GM18519 (cell line): ENCODE data around the gene NAV2.

Source experiments
- ATAC-seq: cut with Tn5 transposase; IDR thresholded peaks from one replicate; pipeline ENCODE4 v1.9.1; 2021; ENCODE audit warnings: mild to moderate bottlenecking, moderate library complexity; ENCODE audit not compliant: unreplicated experiment, low FRiP score

NAV2 gene

DNA sequence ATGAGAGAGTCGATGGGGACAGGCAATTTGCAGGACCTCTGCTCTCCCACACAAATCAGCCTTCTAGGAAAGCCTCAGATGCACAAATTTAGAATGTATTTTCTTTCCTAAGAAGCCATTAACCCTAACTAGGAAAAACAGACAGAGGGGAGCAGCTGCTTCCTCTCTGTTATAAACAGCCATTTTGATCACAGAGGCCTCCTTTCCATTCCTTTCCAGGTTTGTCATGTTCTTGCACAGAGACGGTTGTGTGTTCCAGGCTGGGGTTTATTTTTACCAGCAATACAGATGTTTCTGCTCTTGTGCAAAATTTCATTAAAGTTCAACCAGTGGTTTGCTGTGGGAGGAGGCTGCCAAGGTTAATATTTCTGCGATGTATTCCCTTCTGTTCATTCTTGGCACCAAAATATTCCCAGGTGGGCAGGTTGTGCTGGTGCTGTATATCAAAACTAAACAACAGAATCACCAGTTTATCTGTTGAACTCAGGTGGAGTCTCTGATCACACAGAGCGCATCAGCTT, 90.2 kb downstream of the NAV2 start:
- no peak for ATAC-seq

DNA sequence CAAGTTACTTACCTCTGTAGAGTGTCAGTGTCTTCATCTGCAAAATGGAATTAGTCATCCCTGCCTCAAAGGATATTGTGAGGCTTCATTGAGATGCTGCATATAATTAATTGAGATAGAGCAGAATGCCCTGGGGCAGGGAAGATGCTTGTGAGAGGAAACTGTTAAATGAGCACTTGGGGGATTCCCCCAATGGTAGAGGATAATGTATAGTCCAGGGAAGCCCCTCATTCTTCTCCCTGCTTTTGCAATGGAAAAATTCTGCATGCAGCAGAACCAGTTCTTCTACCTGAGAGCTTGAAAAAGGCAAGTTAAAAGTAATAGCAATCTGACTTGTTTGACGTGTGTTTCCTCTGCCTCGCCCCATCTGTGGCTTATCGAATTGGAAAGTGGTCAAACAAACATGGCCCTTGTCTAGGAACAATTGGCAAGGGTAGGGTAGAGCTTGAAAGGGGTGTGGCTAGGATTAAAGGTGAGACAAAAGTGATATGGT, 90.9 kb downstream of the NAV2 start:
- ATAC-seq, result no peak

DNA sequence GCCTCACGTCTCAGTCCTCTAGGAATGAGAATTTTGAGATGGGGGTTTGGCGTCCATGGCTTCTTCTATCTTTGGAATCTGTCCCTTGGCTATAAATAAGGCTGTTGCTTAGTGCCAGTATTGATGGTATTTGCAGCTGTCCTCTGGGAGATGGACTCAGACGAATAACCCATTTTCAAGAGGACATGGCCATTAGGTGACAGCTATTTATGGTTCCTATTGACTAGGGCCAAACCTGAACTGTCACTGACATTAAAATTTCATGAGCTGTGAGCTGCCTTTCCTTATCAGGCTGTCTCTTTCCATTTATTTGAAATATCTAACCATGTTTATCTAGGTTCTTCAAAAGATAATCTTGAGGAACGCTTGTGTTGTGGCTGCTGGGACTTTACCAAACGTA, 92.7 kb downstream of the NAV2 start:
- ATAC-seq, result no peak

DNA sequence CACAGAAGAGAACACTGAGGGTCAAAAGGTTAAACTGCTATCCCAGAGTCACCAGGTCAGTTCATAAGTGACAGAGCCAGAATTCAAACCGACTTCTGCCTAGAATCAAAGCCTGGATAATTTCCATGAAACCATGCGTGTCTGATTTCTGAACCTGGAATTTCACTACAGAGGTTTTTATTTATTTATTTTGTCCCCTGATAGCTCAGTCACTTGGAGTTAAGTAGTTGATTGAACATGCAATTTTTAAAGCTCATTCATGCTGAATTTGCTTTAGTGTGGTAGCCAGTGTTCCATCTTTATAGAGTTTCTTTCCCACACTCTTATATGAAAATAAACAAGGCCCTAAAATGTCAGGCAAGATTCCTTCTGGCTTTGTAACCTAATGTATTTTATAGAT, 93.2 kb downstream of the NAV2 start:
- no peak for ATAC-seq

DNA sequence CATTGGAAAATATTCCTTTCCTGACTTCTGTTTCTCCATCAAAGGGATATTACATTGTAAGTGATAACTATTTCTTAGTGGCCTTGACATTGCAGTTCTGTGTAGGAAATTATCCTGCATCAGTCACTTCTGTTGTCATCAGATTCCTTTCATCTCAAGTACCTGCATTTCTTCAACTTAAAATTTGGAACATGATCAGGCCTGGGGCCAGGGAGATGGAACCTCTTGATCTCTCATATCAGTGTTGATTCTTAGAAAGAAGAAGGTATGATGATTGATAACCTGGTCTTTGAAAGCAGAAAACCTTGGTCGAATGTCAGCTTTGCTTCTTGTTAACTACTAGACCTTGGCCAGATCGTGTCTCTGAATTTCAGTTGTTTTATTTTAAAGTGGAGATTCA, 93.6 kb downstream of the NAV2 start:
- ATAC-seq, result no peak

DNA sequence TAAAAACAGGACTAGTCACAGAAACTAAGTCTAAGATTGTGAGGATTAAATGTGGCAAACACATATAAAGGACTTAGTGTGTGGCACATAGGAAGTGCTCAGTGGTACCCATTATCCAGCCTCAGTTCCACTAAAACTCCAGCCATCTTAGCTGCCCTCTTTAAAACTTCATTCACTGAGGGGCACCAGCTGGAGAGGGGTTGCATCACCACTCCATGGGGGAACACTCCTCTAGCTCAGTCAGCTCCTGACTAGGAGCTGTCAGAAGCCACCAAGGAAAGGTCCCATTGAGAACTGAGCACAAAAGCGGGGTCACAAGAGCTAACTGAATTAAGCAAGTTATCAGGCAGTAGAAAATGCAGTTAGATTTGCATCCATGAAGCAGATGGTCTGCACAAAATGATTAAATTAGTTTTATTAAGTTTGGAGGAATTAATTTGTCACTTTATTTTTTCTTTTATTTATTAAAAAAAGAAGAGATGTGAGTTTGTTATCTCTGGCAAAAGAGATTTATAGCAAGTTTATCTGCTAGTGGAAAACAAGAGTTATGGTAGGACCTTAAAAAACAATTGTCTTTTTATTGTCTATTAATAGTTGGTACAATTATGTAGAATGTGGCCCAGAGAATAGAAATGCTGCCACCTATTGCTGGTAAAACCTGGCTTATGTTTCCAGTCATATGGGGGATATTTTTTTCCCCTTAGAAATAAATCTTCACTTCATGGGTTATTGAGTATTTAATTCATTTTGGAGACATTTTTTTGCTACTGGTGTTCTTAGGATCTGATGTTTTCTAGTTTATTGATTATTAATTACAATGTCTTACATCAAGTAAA, 95.7 kb downstream of the NAV2 start:
- ATAC-seq, result no peak

DNA sequence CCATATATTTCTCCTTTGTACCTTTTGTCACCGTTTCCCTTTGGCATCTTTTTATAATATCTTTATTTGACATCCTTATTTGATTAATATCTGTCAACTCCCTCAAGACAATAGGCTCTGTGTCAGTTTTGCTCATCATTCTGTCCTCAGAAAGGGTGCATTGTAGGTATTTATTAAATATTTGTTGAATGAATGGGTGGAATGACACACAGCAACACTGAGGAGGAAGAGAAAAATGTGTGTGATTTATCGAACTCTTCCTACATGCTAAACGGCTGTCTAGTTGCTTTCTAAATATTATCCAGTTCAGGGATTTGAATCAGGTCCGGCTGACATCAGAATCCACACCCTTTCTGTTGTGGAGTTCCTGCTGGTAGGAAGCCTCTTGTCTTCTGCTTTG, 98.2 kb downstream of the NAV2 start:
- no peak for ATAC-seq

DNA sequence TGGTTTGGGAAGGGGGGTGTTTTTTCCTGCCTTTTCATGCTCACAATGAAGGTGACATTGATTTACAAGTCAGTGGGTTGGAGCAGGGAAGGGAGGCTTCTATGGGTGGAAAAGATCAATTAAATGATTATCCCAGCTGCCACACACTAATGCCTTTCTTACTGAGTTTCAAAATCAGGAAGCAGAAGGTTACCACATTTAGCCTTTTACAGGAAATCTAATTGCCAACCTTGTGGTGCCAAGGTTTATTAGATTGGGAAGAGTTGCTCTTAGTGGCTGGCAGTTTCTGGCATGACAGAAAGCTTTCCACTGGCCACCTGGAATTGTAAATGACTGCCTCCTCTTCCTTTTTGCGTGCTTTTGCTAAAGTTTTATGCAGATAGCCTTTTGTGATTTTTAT, 98.7 kb downstream of the NAV2 start:
- no peak for ATAC-seq

DNA sequence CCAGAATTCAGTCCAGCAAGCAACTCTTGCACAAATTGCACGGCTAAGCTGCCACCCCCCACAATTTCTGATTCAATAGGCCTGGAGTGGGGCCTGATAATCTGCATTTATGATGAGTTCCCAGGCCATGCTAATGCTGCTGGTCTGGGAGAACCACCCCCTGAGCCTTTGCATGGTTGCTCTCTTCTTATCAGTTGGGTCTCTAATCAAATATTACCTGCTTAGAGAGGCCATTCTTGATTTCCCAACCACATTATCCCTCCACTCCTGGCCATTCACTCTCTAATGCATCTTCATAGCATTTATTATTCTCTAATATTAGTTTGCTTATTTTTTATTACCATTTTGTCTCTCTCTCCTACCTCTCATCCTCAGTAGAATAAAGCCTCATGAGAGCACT, 99.5 kb downstream of the NAV2 start:
- no peak for ATAC-seq

DNA sequence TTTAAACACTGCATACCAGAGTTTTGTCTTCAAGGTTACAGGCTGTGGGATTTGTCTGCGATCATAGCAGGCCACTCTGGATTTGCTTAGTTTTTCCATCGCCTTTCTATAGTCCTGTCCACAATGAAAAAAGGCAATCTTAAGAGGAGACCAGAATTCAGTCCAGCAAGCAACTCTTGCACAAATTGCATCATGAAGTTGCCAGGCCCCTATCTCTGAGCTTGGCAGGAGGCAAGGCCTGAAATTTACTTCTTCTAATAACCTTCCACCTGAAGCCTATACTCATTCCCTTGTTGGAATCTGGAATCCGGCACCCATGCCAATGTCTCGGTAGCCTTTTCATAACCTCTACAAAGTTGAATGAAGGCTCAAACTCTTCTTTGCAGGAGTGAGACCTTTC, 100.1 kb downstream of the NAV2 start:
- ATAC-seq, result no peak

DNA sequence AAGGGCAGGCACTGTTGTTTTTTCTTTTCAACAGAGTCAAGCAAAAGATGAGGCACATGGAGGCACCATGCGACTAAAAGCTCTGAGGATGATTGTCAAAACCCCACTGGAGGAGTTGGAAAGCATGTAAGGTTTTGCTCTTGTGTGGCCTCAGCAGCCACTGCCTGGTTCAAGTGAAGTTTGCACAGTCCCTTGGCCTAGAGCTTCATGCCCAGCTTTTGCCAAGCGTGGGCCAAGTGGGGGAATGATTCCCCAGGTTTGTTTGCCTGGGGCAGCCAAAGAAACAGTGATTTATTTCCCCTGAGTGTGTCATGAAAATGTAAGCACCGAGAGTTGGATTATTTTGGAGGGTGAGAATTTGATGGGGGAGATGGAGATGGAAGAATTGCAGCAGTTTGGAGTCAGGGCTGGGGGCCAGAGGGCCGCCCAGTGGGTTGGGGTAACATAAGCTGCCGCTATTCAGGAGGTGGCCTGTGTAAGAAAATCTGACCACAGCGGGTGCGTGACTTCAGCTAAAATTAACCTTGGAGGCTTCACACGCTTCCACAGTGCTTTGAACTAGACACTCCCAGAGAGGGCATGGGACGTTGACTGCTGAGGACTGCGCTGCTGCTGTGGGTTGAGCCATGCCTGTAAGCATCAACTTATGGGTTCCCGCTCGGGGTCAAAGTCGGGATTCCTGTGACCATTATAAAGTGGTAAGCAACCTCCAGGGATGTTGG, 100.7 kb downstream of the NAV2 start:
- ATAC-seq, result no peak

DNA sequence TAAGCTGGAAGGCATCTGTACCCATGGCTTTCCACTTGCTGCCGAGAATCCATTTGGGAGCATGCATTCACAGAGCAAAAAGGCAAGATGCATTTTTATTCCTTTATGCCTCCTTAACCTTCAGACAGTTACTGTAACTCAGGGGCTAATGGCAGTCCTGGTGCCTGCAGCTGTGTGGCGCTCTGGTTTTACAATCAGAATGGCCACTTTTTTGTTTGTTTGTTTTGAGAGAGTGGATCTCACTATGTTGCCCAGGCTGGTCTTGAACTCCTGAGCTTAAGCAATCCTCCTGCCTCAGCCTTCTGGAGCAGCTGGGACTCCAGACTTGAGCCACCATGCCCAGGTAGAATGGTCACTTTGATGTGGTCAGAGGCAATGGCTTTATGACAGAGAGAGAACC, 101.8 kb downstream of the NAV2 start:
- ATAC-seq, result no peak

DNA sequence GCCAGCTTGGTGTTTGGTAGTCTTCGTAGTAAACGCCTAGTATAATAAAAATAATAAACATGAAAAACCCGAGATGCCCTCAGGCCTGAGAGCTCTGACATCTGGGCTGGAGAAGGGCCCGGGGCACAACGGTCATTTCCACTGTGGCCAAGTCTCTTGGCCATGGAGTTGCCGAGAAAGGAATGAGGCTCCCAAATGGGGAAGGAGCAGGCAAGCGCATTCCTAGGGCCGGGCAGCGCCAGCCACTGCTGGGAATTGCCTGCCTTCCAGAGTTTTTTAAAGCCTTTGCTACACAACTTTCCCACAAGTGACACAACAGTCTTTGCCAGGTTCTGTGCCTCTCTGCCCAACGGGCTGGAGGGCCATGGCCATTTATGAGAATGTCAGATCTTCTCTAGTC, 103.4 kb downstream of the NAV2 start:
- ATAC-seq, result no peak

DNA sequence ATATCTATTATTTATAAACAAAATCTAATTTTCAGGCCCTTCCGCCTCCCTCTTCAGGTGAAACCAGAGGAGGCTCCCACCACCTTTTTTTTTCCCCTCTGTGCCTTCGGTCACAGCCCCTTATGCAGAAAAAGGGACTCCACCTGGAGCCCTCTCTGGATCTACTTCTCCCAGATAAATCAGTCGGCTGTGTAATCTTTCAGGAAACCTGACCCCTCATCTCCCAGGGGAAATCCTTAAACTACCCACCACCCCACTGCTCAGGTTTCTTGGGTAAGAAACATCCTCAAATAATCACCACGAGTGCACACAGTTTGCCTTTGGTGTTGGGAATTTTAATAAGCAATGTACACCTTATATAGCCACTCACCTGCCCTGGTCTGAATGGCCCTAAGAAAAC, 104.2 kb downstream of the NAV2 start:
- ATAC-seq, result no peak

DNA sequence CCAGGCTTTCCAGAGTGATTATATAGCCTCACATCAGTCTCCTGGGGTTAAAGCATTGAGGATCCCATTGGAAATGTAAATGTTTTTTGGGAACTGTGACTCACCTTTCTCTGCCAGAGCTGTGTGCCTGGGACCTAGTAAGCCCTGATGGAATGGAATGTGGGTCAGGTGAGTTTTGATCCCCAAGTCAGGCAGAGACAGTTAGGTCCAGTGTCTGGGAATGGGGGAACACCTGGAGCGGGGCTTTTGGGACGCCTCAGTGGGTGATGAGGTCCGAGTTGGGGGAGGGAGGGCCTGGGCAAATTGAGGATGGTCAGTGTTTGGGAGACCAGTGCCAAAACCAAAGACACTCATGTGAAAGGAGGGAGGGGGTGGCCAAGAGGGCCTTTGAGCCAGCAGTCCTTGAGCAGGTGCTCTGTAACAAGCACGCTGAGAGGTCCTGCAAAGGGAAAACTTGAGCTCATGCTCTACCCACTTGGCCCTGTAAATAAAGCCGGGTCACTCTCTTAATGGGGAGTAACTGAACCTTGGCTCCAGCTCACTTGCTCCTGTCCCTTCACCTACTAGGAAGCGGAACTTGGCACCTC, 104.7 kb downstream of the NAV2 start:
- no peak for ATAC-seq

DNA sequence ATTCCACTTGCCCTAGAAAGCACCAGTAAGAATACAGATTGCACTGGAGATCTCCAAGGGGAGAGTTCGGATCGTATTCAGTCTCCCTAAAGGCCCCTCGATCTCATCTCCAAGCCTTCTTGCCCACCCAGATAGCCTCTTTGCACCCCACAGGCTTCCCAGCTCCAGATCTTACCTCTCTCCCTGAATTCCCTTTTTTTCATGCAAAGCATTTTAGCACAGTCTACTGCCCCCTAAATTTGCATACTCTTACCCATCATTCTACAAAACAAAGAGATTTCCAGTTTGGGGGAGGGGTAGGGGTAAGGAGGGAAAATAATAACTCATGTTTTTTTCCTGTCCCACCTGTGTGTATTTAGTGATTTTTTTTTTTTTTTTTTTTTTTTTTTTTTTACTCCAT, 105.2 kb downstream of the NAV2 start:
- no peak for ATAC-seq

DNA sequence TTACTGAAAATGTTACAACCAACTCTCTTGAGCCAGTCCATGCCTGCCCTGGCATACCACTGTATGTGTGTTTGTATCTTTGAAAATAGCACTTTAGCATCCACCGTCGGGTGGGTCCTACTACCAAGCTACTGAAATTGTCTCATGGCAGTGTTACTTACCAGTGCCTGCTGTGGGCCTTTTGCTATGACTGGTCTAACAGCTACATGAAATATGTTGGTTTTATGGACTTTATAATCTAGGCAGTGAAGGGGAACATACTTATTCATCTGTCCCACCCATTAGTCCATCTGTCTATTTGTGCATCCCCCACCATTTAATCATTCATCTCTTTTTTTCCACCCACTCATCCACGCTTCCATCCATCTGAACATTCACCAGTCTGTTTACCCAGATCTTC, 106.0 kb downstream of the NAV2 start:
- no peak for ATAC-seq

DNA sequence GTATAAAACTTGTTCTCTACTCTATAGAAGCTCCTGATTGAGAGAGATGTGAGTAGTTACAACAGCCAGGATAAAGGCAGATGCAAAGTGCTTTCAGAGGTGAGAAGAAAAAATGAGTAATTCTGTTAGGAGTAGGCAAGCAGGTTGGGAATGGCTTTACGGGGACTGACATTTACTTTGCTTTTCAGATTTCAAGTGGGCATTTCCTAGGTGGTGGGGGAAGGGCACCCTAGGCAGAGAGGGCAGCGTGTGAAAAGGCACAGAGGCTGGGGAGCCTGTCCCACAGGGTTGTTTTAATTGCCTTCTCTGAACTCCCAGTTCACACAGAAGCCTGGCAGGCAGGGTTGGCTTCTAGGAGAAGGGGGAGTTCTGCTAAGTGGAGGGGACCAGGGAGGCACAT, 106.5 kb downstream of the NAV2 start:
- ATAC-seq, result no peak

DNA sequence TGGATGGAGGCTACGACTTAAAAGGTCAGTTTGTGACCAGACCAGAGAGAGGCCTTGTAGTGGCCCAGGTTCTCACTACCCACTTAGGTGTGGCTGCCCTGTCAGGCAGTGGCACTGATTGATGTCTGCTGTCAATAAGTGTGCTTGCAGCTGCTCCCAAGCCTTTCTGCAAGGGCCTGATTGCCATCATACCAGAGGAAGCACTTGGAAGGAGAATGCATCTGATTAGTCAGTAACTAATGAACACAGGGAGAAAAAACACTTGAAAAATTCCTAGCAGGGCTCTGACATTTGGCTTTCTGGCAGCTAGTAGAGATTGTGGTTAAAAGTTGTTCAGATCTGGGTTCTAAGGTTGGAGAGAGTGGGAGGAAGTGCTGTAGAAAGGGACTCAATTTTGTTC, 107.5 kb downstream of the NAV2 start:
- no peak for ATAC-seq

DNA sequence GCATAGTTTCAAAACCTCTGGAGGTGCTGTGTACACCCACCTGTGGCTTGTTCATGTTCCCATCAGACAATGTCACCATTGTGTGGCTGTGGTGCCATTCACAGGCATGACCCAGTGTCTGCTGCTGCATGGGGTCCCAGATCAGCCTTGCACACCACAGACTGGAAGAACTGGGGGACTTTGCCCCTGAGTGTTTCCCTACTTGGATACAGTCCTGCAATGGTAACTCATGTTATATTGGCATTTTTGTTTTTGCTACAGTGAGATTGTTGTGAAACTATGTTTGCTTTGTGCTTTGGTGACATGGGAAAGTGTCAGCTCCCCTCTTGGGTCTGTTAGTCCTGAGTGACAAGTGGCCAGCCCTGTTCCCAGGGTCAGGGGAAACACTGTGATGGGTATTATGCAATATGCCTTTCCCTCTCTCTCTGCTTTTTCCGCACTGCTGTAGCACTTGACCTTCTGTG, 108.8 kb downstream of the NAV2 start:
- ATAC-seq, result no peak

DNA sequence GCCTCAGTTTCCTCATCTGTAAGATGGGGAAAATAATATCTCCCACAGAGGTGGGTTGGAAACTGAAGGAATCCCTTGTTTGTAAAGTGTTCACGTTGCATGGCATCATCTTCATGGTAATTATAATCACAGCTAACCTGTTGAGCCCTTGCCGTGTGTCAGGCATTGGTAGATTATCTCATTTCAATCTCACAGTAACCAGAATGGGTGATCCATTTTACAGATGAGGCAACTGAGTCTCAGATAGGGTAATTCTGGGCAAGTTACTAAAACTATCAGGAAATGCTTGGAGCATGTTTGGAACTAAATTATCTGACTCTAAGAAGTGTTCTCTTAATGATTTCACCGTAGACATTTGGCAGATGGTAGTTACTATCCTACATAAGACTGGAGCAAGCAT, 109.4 kb downstream of the NAV2 start:
- ATAC-seq, result no peak
